Brain microvascular endothelial cell (primary cell): Measurements from ENCODE around the gene ZBTB48.
A peak's percentile ranks its signal among the peaks of the same experiment; 100 is the strongest.

Source experiments
- DNase-seq: peaks from one replicate; pipeline ENCODE4 v3.0.0-alpha.2; 2020
- H3K27ac ChIP-seq: fragments of 250-450 bp; sonication (Bioruptor Pico); 2 replicates; pipeline ENCODE4 v1.5.1; 2020; ENCODE audit warnings: mild to moderate bottlenecking, moderate library complexity
- H3K27me3 ChIP-seq: fragments of 250-450 bp; sonication (Bioruptor Pico); replicated peaks from 2 replicates; pipeline ENCODE4 v1.5.1; 2020; ENCODE audit warnings: mild to moderate bottlenecking
- H3K36me3 ChIP-seq: fragments of 250-450 bp; sonication (Bioruptor Pico); replicated peaks from 2 replicates; pipeline ENCODE4 v1.5.1; 2020; ENCODE audit warnings: mild to moderate bottlenecking
- H3K4me3 ChIP-seq: 2 replicates; pipeline ENCODE4 v1.5.1; 2011; ENCODE audit warnings: low read depth, mild to moderate bottlenecking, control low read depth, low read length, moderate library complexity
- in situ Hi-C: cut with HindIII; loops from 2 replicates; pipeline ENCODE4 v1.10.0; 2017; ENCODE audit warnings: low sequenced_read_pairs, low pct_ligation_motif_present
- TF ChIP-seq, protein P1 (sequence below): IDR thresholded peaks from 2 replicates; pipeline ENCODE4 v1.5.1; 2011; ENCODE audit warnings: low read depth, mild to moderate bottlenecking, moderate library complexity, low read length, control low read depth, inconsistent platforms; ENCODE audit errors: missing control alignments

ZBTB48 gene

DNA sequence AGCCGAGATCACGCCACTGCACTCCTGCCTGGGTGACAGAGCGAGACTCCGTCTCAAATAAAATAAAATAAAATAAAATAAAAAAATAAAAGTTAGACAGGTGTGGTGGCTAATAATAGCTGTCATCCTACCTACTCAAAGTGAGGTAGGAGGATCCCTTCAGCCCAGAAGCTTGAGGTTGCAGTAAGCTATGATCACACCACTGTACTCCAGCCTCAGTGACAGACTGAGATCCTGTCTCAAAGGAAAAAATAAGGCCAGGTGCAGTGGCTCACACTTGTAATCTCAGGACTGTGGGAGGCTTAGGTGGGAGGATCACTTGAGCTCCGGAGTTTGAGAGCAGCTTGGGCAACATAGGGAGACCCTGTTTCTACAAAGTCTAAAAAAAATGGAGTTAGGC, 43.5 kb upstream of the ZBTB48 start:
- Histone ChIP-seq H3K36me3 (peaks cover 42% of the 10 kb centered on the region), H3K4me3 (no peak overlapping the region), H3K27me3 (no peaks in the 10 kb centered on the region), H3K27ac (no peak overlapping the region)
- in situ Hi-C loops: no loop called here
- no peak for DNase-seq
- TF ChIP-seq, protein P1, sequence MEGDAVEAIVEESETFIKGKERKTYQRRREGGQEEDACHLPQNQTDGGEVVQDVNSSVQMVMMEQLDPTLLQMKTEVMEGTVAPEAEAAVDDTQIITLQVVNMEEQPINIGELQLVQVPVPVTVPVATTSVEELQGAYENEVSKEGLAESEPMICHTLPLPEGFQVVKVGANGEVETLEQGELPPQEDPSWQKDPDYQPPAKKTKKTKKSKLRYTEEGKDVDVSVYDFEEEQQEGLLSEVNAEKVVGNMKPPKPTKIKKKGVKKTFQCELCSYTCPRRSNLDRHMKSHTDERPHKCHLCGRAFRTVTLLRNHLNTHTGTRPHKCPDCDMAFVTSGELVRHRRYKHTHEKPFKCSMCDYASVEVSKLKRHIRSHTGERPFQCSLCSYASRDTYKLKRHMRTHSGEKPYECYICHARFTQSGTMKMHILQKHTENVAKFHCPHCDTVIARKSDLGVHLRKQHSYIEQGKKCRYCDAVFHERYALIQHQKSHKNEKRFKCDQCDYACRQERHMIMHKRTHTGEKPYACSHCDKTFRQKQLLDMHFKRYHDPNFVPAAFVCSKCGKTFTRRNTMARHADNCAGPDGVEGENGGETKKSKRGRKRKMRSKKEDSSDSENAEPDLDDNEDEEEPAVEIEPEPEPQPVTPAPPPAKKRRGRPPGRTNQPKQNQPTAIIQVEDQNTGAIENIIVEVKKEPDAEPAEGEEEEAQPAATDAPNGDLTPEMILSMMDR: no peak

- no peaks in the 10 kb centered on the region for H3K27me3 ChIP-seq
- TF ChIP-seq, protein P1: no peak
- peaks cover 29% of the 10 kb centered on the region for H3K36me3 ChIP-seq
- DNase-seq: peak; percentile 59
- no peak overlapping the region for H3K4me3 ChIP-seq
- peak overlapping the region; percentile 93 for H3K27ac ChIP-seq
- in situ Hi-C loops: no loop called here
Observed at GRCh38 chr1:6538956-6539355, 40.8 kb upstream of the ZBTB48 start.

- peaks cover 37% of the 10 kb centered on the region for H3K36me3 ChIP-seq
- no peak overlapping the region for H3K4me3 ChIP-seq
- peak; percentile 63 for DNase-seq
- TF ChIP-seq, protein P1: no peak
- in situ Hi-C loops: no loop called here
- H3K27ac ChIP-seq: peak overlapping the region; percentile 81
- no peaks in the 10 kb centered on the region for H3K27me3 ChIP-seq
Observed at GRCh38 chr1:6544831-6545230, 35.0 kb upstream of the ZBTB48 start.

GRCh38 chr1:6545276-6546112, 34.3 kb upstream of the ZBTB48 start:
- Histone ChIP-seq H3K27me3 (no peaks in the 10 kb centered on the region), H3K27ac (peak overlapping the region; percentile 81), H3K36me3 (peaks cover 35% of the 10 kb centered on the region), H3K4me3 (no peak overlapping the region)
- peak; percentile 27 for DNase-seq
- in situ Hi-C loops: no loop called here
- TF ChIP-seq, protein P1: no peak

DNA sequence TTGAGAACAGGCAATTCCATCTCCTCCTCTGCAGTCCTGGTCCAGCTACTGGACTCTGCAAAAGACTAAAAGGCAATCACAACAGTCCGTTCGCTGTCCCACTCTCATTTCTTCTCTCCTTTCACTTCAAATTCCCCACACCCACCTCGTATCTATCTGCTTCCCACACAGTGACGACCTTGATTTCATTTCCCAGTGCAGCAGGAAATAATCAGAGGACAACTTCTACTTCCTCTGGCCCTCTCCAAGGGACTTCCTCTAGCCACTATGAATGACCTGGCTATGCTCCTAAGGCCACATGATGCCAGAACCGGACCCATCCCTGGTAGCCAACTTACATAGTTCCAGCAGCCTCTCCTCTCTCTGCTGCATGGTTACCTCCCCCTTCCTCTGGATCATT, 33.5 kb upstream of the ZBTB48 start:
- no peak overlapping the region for H3K4me3 ChIP-seq
- no peaks in the 10 kb centered on the region for H3K27me3 ChIP-seq
- TF ChIP-seq, protein P1: no peak
- in situ Hi-C loops: no loop called here
- H3K27ac ChIP-seq: no peak overlapping the region
- H3K36me3 ChIP-seq: peaks cover 34% of the 10 kb centered on the region
- no peak for DNase-seq
